H1 (cell line): ENCODE measurements around the gene DNAJC16. TPM values are rescaled to one million over a fixed set of nuclear protein-coding genes. Genes with fewer than 3 reads are reported as not detected.

Experiments
- NRF1 ChIP-seq: IDR thresholded peaks from 2 replicates; pipeline ENCODE4 v1.6.1; 2011; ENCODE audit warnings: mild to moderate bottlenecking, low read depth, low read length, improper control_type of control experiment
- PHF8 ChIP-seq: fragments of 200-600 bp; sonication (generic); conservative IDR thresholded peaks from 2 replicates; pipeline ENCODE4 v1.7.1; 2012; ENCODE audit warnings: low read depth, mild to moderate bottlenecking, inconsistent platforms, low read length, moderate library complexity
- RNF2 ChIP-seq: fragments of 200-900, 300-1000 bp; sonication (generic); IDR thresholded peaks from 2 replicates; pipeline ENCODE4 v1.7.1; 2016; ENCODE audit warnings: borderline replicate concordance, low read depth, mild to moderate bottlenecking, antibody characterized with exemption, low read length; ENCODE audit not compliant: poor library complexity, severe bottlenecking; ENCODE audit errors: missing control alignments
- TAF7 ChIP-seq: optimal IDR thresholded peaks from 2 replicates; pipeline ENCODE3; 2011; ENCODE audit warnings: low read depth, mild to moderate bottlenecking, inconsistent platforms, low read length, moderate library complexity, borderline replicate concordance
- polyA plus RNA-seq, 7 experiments: library from polyadenylated mRNA; depleted of rRNA in 3 of 7; stranded (reverse) in 5 of 7; unstranded in 2 of 7; fragments of >200 nt in 5 of 7; fragments of 200-250 nt in 2 of 7; gene quantifications; 1 replicate in 5 of 7; 2 replicates in 1 of 7; 4 replicates in 1 of 7; pipeline versions ENCODE4 v1.2.1 to v1.2.3, GENCODE V29; 2011 to 2013; ENCODE audit warnings: missing spikeins in 2 of 7, mixed read lengths in 2 of 7
- total RNA-seq: library from RNA; stranded (reverse); fragmentation: NEBNext Ultra II Directional; extraction: Animal tissue kit (Norgen Biotek cat#: 25700); gene quantifications from 2 replicates; pipeline ENCODE4 v1.2.1, GENCODE V29; 2021
- TF ChIP-seq, protein P1 (sequence below): IDR thresholded peaks from 2 replicates; pipeline ENCODE4 v1.6.1; 2012; ENCODE audit warnings: inconsistent platforms

DNAJC16 gene
- total and polyA plus RNA-seq, 2 of the 8 experiments (the other 6 are each of a cell fraction or from before 2014, with no cell fraction given): 7.9 to 23.3 TPM

DNA sequence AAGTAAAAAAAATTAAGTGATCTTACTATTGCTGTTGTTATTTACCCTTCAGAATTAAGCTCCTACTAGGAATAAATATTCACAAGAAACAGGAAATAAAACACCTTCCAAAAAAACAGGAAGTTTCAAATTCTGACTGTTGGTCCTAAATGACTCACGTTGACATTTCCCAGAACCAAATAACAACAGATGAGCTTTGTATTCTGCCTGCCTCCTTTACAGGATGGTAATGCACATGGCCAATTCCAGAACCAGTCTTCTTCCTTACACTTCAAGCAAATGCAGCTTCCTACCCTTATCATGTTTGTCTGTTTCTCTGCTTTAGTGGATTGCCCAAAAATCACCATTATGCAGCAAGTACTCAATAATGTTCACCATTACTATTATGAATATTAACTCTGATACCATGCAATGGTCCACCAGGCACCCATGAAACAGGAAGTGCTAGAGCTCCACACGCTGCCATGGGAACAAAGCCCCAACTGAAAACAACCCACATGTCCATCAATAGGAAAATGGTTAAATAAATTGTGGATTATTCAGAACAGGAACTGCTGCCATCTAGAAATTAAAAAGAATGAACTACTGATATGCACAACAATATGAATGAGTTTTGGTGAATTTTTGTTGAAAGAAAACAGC lies 11.5 kb upstream of the DNAJC16 start (continued):
- no peak for TF ChIP-seq RNF2
- TF ChIP-seq, protein P1, sequence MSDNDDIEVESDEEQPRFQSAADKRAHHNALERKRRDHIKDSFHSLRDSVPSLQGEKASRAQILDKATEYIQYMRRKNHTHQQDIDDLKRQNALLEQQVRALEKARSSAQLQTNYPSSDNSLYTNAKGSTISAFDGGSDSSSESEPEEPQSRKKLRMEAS: no peak
- no peak for TF ChIP-seq TAF7
- TF ChIP-seq PHF8: no peak
- TF ChIP-seq NRF1: no peak
